ENCODE data around the gene ZFP91. TPM values are rescaled to one million over a fixed set of nuclear protein-coding genes. Genes with fewer than 3 reads are reported as not detected.
A peak's percentile ranks its signal among the peaks of the same experiment; 100 is the strongest.
"Not testable (repeated sequence)": the region's sequence is repeated elsewhere in the genome, so short reads cannot be mapped to it uniquely, and the experiment has no call there.

The ZFP91 gene
- total RNA-seq, 3 donors from 2014 or later (not counting 1 experiment from before 2014, with no cell fraction given) = 54.8 to 61.8 (median 57.8) TPM

DNA sequence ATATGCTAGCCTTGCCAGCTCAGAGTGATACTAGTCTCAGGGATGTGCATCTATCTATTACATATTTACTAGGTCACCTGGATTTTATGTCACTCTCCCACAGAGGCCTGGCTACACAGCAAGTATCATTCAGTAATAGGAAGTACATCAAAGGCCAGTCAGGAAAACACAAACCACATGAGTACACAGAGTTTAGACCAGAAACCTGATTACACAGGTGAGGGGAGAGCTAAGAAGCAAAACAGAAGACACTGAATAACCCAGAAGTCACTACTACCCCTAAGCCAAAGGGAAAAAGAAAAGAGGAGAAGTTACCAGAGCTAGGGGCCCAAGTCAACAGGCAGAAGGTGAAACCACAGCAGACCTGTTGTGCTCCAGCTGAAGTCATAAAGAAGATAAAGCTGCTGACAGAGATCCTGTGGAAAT is 16.5 kb upstream of the ZFP91 start:
- intact Hi-C loops (cut with micrococcal nuclease) = no loop called here
- Histone ChIP-seq H3K4me1 (ENCODE audit: control insufficient read depth, insufficient read depth, low read length) (peaks cover 9% of the 10 kb centered on the region), H3K9me3 (ENCODE audit: control insufficient read depth, insufficient read depth, low read length) (no peaks in the 10 kb centered on the region), H3K36me3 (ENCODE audit: control insufficient read depth, insufficient read depth, low read length) (peaks cover 41% of the 10 kb centered on the region), H3K27ac (ENCODE audit: low read length) (peak overlapping the region; percentile 43), H3K27me3 (ENCODE audit: control insufficient read depth, insufficient read depth, low read length) (no peaks in the 10 kb centered on the region), H3K4me3 (ENCODE audit: low read length) (no peak overlapping the region)
- Mint-ChIP-seq H3K4me3 (peak overlapping the region; percentile 29), H3K9me3 (no peaks in the 10 kb centered on the region), H3K4me1 (peaks cover 52 to 53% of the 10 kb centered on the region in 2 donors), H3K36me3 (peaks cover 15% of the 10 kb centered on the region), H3K27me3 (ENCODE audit: low read depth in 2 of 2) (no peaks in the 10 kb centered on the region), H3K27ac (peak overlapping the region; percentile 79 to 82)
- DNase-seq (peak in 1 of 2 donors; percentile 36), ATAC-seq (no peak)
- TF ChIP-seq, protein P1, sequence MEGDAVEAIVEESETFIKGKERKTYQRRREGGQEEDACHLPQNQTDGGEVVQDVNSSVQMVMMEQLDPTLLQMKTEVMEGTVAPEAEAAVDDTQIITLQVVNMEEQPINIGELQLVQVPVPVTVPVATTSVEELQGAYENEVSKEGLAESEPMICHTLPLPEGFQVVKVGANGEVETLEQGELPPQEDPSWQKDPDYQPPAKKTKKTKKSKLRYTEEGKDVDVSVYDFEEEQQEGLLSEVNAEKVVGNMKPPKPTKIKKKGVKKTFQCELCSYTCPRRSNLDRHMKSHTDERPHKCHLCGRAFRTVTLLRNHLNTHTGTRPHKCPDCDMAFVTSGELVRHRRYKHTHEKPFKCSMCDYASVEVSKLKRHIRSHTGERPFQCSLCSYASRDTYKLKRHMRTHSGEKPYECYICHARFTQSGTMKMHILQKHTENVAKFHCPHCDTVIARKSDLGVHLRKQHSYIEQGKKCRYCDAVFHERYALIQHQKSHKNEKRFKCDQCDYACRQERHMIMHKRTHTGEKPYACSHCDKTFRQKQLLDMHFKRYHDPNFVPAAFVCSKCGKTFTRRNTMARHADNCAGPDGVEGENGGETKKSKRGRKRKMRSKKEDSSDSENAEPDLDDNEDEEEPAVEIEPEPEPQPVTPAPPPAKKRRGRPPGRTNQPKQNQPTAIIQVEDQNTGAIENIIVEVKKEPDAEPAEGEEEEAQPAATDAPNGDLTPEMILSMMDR (IDR thresholded peaks at IDR 0.05) = no peak

DNA sequence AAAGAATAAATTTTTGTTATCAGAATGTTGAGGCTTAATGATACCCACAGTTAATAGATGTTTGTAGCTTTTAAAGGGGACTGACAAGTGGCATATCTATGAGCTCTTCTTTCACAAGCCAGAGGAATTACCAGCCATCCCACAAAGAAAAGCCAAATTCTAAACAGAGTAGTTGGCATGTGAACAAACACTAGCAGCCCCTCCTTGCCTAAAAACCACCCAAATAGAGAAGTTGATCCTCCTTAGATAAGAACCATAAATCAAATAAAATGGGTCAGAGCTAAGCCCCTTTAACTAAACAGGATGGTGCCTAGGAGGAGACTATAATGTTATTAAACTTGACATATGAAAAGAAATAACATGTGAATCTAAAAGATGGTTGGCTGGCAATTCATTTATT is 14.6 kb upstream of the ZFP91 start:
- Histone ChIP-seq H3K4me3 (ENCODE audit: low read length) (no peak overlapping the region), H3K9me3 (ENCODE audit: control insufficient read depth, insufficient read depth, low read length) (no peaks in the 10 kb centered on the region), H3K36me3 (ENCODE audit: control insufficient read depth, insufficient read depth, low read length) (peaks cover 49% of the 10 kb centered on the region), H3K27ac (ENCODE audit: low read length) (no peak overlapping the region), H3K27me3 (ENCODE audit: control insufficient read depth, insufficient read depth, low read length) (no peaks in the 10 kb centered on the region), H3K4me1 (ENCODE audit: control insufficient read depth, insufficient read depth, low read length) (peaks cover 14% of the 10 kb centered on the region)
- intact Hi-C loops (cut with micrococcal nuclease) = no loop called here
- Mint-ChIP-seq H3K4me3 (peak overlapping the region; percentile 14), H3K27me3 (ENCODE audit: low read depth in 2 of 2) (no peaks in the 10 kb centered on the region), H3K36me3 (peaks cover 15% of the 10 kb centered on the region), H3K27ac (peak overlapping the region; percentile 79 to 82), H3K9me3 (no peaks in the 10 kb centered on the region), H3K4me1 (peaks cover 56 to 58% of the 10 kb centered on the region in 2 donors)
- no peak for DNase-seq
- TF ChIP-seq, protein P1 (IDR thresholded peaks at IDR 0.05) = no peak
- no peak for ATAC-seq

DNA sequence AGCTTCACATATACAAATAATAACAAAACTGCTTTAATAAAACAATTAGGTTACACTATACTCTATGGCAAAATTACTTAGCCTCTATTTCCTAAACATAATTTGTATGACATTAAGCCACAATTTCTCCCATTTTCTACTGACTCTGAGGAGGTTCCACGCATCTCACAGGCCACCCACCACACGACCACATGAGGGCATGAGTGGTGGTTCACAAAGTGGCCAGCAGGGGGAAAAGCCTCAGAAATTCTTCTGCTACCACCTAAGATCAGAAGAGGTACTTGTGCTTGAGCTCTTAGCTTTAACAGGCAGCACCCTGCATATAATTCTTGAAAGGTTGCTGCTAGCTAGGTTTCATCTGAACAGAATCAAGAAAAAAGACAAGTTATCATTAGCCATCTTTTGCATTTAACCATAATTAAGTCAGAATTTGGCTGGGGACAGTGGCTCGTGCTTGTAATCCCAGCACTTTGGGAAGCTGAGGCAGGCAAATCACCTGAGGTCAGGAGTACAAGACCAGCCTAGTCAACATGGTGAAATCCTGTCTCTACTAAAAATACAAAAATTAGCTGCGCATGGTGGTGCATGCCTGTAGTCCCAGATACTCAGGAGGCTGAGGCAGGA is 10.9 kb upstream of the ZFP91 start:
- Histone ChIP-seq H3K36me3 (ENCODE audit: control insufficient read depth, insufficient read depth, low read length) (peaks cover 49% of the 10 kb centered on the region), H3K9me3 (ENCODE audit: control insufficient read depth, insufficient read depth, low read length) (no peaks in the 10 kb centered on the region), H3K27me3 (ENCODE audit: control insufficient read depth, insufficient read depth, low read length) (no peaks in the 10 kb centered on the region), H3K4me3 (ENCODE audit: low read length) (no peak overlapping the region), H3K27ac (ENCODE audit: low read length) (no peak overlapping the region), H3K4me1 (ENCODE audit: control insufficient read depth, insufficient read depth, low read length) (peaks cover 12% of the 10 kb centered on the region)
- WGBS (ENCODE audit: insufficient coverage) = 49% methylated on average over 4 of the region's 4 CpGs
- TF ChIP-seq, protein P1 (IDR thresholded peaks at IDR 0.05) = peak; percentile 86
- Mint-ChIP-seq H3K9me3 (no peaks in the 10 kb centered on the region), H3K4me1 (peaks cover 49 to 53% of the 10 kb centered on the region in 2 donors), H3K27me3 (ENCODE audit: low read depth in 2 of 2) (no peaks in the 10 kb centered on the region), H3K4me3 (peak overlapping the region; percentile 10), H3K36me3 (peaks cover 15% of the 10 kb centered on the region), H3K27ac (peak overlapping the region; percentile 64 to 84)
- intact Hi-C loops (cut with micrococcal nuclease) = loop anchor here (1.0 to 5.0 kb wide), 4 partner anchors 11 to 62 kb away; partner anchors contain the start of gene ZFP91
- ATAC-seq (peak; percentile 92 to 100 (median 99)), DNase-seq (peak; percentile 71 to 90)

DNA sequence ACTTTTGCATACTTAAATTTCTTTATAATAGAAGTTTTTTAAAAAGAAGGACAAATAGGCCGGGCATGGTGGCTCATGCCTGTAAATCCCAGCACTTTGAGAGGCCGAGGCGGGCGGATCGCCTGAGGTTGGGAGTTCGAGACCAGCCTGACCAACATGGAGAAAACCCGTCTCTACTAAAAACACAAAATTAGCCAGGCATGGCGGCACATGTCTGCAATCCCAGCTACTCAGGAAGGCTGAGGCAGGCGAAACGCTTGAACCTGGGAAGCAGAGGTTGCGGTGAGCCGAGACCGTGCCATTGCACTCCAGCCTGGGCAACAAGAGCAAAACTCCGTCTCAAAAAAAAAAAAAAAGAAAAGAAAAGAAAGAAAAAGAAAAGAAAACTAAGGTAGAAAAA is 6.0 kb upstream of the ZFP91 start:
- H3K27me3 ChIP-seq (ENCODE audit: control insufficient read depth, insufficient read depth, low read length); H3K9me3 Mint-ChIP-seq; H3K36me3 Mint-ChIP-seq; H3K9me3 ChIP-seq (ENCODE audit: control insufficient read depth, insufficient read depth, low read length); ATAC-seq; H3K27me3 Mint-ChIP-seq (ENCODE audit: low read depth in 2 of 2): not testable (repeated sequence)
- H3K4me1 ChIP-seq (ENCODE audit: control insufficient read depth, insufficient read depth, low read length) = peaks cover 39% of the 10 kb centered on the region
- 60% methylated on average over 11 of the region's 14 CpGs for WGBS (ENCODE audit: insufficient coverage)
- intact Hi-C loops (cut with micrococcal nuclease) = loop anchor here (10.0 kb wide), 1 partner anchor 778 kb away; no protein-coding TSS in a partner anchor
- peaks cover 24% of the 10 kb centered on the region for H3K36me3 ChIP-seq (ENCODE audit: control insufficient read depth, insufficient read depth, low read length)
- Mint-ChIP-seq H3K4me3 (peak overlapping the region; percentile 91), H3K27ac (peak overlapping the region; percentile 99 to 100), H3K4me1 (peaks cover 73 to 77% of the 10 kb centered on the region in 2 donors)
- peak overlapping the region; percentile 29 for H3K4me3 ChIP-seq (ENCODE audit: low read length)
- H3K27ac ChIP-seq (ENCODE audit: low read length) = peak overlapping the region; percentile 99
- DNase-seq = peak in 1 of 2 donors; percentile 35
